GM12878 (cell line): ENCODE results near the gene NUDCD2. TPM values are rescaled to one million over a fixed set of nuclear protein-coding genes. Genes with fewer than 3 reads are reported as not detected.
A peak's percentile ranks its signal among the peaks of the same experiment; 100 is the strongest.

Experiments used
- ATAC-seq: fragments of 200-7000 bp; cut with Tn5 transposase; 3 replicates; pipeline ENCODE4 v1.9.1; 2020; ENCODE audit warnings: mild to moderate bottlenecking, moderate library complexity
- BruUV-seq: library from RNA; stranded (reverse); fragments of 400-500 nt; replicated peaks from 2 replicates; lab custom pipeline; 2021; lab: Mats Ljungman, UMichigan
- CTCF ChIA-PET: fragments of 300-600 bp; sonication (Branson Sonifier 250); formaldehyde crosslinking; extraction: SDS; loops from one replicate; lab custom pipeline; 2021; ENCODE audit warnings: inconsistent platforms; lab: Yijun Ruan, JAX
- POLR2A ChIA-PET: fragments of 350-600 bp; formaldehyde crosslinking; extraction: SDS; loops from one replicate; lab custom pipeline; 2021; ENCODE audit warnings: inconsistent platforms; lab: Charles Lee
- RAD21 ChIA-PET: fragments of 300-600 bp; sonication (Branson Sonifier 250); formaldehyde crosslinking; loops from one replicate; lab custom pipeline; 2023; ENCODE audit warnings: antibody characterized with exemption; ENCODE audit not compliant: unreplicated experiment; lab: Charles Lee
- SMC1A ChIA-PET: fragments of 300-600 bp; sonication (Branson Sonifier 250); formaldehyde crosslinking; loops from one replicate; lab custom pipeline; 2023; ENCODE audit not compliant: unreplicated experiment, uncharacterized antibody; lab: Charles Lee
- DNase-seq: peaks from one replicate; pipeline ENCODE4 v3.0.0-alpha.2; 2011; ENCODE audit warnings: low read depth, low spot score
- FAIRE-seq: peaks from 3 replicates; lab custom pipeline; 2011; peaks lifted over from hg19 to GRCh38; lab: Jason Lieb, UNC
- H2AFZ ChIP-seq: 2 replicates; pipeline ENCODE4 v1.6.0; 2011; ENCODE audit warnings: low read depth, low read length, control low read depth; ENCODE audit not compliant: control insufficient read depth
- H3K27ac ChIP-seq: 2 replicates; pipeline ENCODE4 v1.5.1; 2011; ENCODE audit warnings: control low read depth; ENCODE audit not compliant: control insufficient read depth, insufficient read depth
- H3K27me3 ChIP-seq, 2 experiments: replicated peaks in 1 of 2; 2 replicates each; pipeline versions ENCODE4 v1.6.0 to v1.6.1; 2011; ENCODE audit warnings: low read length in 1 of 2; ENCODE audit not compliant: control insufficient read depth in 2 of 2, insufficient read depth in 2 of 2
- H3K36me3 ChIP-seq, 2 experiments: 2 replicates each; pipeline ENCODE4 v1.5.1; 2011; ENCODE audit warnings: low read length in 1 of 2; ENCODE audit not compliant: control insufficient read depth in 2 of 2, insufficient read depth in 2 of 2
- H3K4me1 ChIP-seq: 2 replicates; pipeline ENCODE4 v1.6.1; 2011; ENCODE audit warnings: mild to moderate bottlenecking, low read length, moderate library complexity, mixed read lengths; ENCODE audit not compliant: control insufficient read depth, insufficient read depth
- H3K4me2 ChIP-seq: 2 replicates; pipeline ENCODE4 v1.6.0; 2011; ENCODE audit warnings: control low read depth; ENCODE audit not compliant: control insufficient read depth, insufficient read depth
- H3K4me3 ChIP-seq: fragments of 200-600 bp; sonication (generic); 2 replicates; pipeline ENCODE4 v1.5.1; 2016
- H3K79me2 ChIP-seq: 2 replicates; pipeline ENCODE4 v1.6.0; 2011; ENCODE audit warnings: low read length; ENCODE audit not compliant: control insufficient read depth, insufficient read depth
- H3K9ac ChIP-seq: 2 replicates; pipeline ENCODE4 v1.8.0; 2011; ENCODE audit warnings: low read length, control low read depth, mixed read lengths; ENCODE audit not compliant: control insufficient read depth, insufficient read depth
- H3K9me3 ChIP-seq: replicated peaks from 3 replicates; pipeline ENCODE4 v1.5.1; 2011; ENCODE audit warnings: mild to moderate bottlenecking, low read length; ENCODE audit not compliant: control insufficient read depth, insufficient read depth
- H4K20me1 ChIP-seq: 2 replicates; pipeline ENCODE4 v1.6.0; 2011; ENCODE audit not compliant: control insufficient read depth, insufficient read depth
- DPF2 ChIP-seq: fragments of 450-650 bp; IDR thresholded peaks from 2 replicates; pipeline ENCODE4 v1.6.1; 2017; ENCODE audit warnings: mild to moderate bottlenecking
- KAT2A ChIP-seq: conservative IDR thresholded peaks from 2 replicates; pipeline ENCODE4 v1.6.1; 2011; ENCODE audit warnings: low read depth, low read length; ENCODE audit not compliant: control insufficient read depth
- WGBS: methylation state at CpG from one replicate; pipeline ENCODE4 v1.1.6; 2016; ENCODE audit warnings: low lambda C conversion rate; ENCODE audit not compliant: insufficient replicate concordance, insufficient coverage; ENCODE audit errors: missing lambda C conversion rate; 5-methylcytosine and 5-hydroxymethylcytosine counted together
- in situ Hi-C: fragments of 300-500 bp; cut with MboI; formaldehyde crosslinking; loops from 9 replicates; pipeline ENCODE4 v1.14.3; 2018; ENCODE audit warnings: mixed read lengths
- intact Hi-C: fragments of 100-400 bp; cut with micrococcal nuclease; formaldehyde crosslinking; loops from one replicate; pipeline ENCODE4 v1.14.2; 2022; ENCODE audit not compliant: unreplicated experiment
- polyA plus RNA-seq, 11 experiments: library from polyadenylated mRNA; depleted of rRNA in 4 of 11; unstranded in 6 of 11; stranded (reverse) in 5 of 11; fragments of >200 nt; fragmentation: Nextera tagmentation in 4 of 11; fragmentation: Illumina TruSeq in 1 of 11; extraction: Ambion mirVana in 4 of 11; extraction: Trizol in 1 of 11; gene quantifications; 1 replicate in 1 of 11; 2 replicates in 10 of 11; pipeline versions ENCODE4 v1.2.1 to v1.2.3, GENCODE V29; 2011 to 2016; ENCODE audit warnings: inconsistent platforms in 2 of 11, missing spikeins in 2 of 11, low read depth in 1 of 11
- total RNA-seq, 4 experiments: library from RNA; depleted of rRNA in 3 of 4; stranded (reverse); fragments of >200 nt in 3 of 4; fragmentation: Illumina TruSeq in 1 of 4; extraction: Trizol in 1 of 4; gene quantifications; 2 replicates each; pipeline versions ENCODE4 v1.2.1 to v1.2.3, GENCODE V29; 2013 to 2021
- TF ChIP-seq, protein P1 (sequence below), 3 experiments: IDR thresholded peaks in 2 of 3; conservative IDR thresholded peaks in 1 of 3; 2 replicates each; pipeline ENCODE4 v1.5.1; 2011; ENCODE audit warnings: low read depth in 3 of 3, low read length in 3 of 3, mild to moderate bottlenecking in 3 of 3, control low read depth in 2 of 3, moderate library complexity in 2 of 3, inconsistent platforms in 1 of 3, mixed read lengths in 1 of 3; ENCODE audit not compliant: control insufficient read depth in 2 of 3, insufficient read depth in 1 of 3; ENCODE audit errors: extremely low read depth in 1 of 3

The NUDCD2 gene
- total and polyA plus RNA-seq, 10 of the 15 experiments (the other 5 are each of a cell fraction or from before 2014, with no cell fraction given) = 9.1 to 133 (median 24.6) TPM

DNA sequence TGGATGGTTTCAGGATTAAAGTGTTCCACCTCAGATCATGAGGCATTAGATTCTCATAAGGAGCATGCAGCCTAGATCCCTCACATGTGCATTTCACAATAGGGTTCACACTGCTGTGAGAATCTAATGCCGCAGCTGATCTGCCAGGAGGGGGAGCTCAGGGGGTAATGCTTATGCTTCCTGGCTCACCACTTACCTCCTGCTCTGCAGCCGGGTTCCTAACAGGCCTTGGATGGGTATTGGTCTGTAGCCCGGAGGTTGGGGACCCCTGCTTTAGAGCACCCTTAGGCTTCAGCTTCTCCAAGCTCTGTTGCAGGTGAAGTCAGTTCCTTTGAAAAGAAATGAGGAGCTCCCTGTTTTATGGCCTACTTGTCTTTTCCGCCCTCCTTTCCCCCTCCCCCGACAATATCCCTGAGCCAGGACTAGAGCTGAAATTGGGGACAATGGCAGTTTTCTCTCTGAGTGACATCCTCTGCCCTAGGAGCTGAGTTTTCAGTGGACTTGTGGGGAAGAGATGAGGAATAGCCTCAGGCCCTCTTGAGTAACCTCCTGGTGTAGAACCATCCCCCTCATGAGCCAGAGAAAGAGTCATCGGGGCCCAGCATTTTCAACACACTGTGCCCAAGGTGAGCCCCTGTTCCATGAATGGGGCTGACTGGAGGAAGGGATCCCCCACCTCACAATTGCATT, 29.3 kb upstream of the NUDCD2 start:
- FAIRE-seq = no peak
- CTCF ChIA-PET = interaction anchor here (2.3 kb wide), 2 partner anchors 13 to 15 kb away, joined by 10 to 14 read pairs; no protein-coding TSS in a partner anchor
- RAD21 ChIA-PET = no interaction called here
- Histone ChIP-seq H3K27ac (no peak overlapping the region), H3K36me3 (peaks cover 0 to 2% of the 10 kb centered on the region in 2 experiments; a peak in 3 of 4 replicates), H3K9ac (no peak overlapping the region), H3K4me1 (no peaks in the 10 kb centered on the region), H4K20me1 (no peaks in the 10 kb centered on the region), H2AFZ (no peak overlapping the region), H3K4me2 (no peak overlapping the region), H3K4me3 (no peak overlapping the region), H3K9me3 (no peaks in the 10 kb centered on the region), H3K27me3 (no peaks in the 10 kb centered on the region), H3K79me2 (no peaks in the 10 kb centered on the region)
- TF ChIP-seq KAT2A = no peak
- no peak for TF ChIP-seq DPF2
- TF ChIP-seq, protein P1, sequence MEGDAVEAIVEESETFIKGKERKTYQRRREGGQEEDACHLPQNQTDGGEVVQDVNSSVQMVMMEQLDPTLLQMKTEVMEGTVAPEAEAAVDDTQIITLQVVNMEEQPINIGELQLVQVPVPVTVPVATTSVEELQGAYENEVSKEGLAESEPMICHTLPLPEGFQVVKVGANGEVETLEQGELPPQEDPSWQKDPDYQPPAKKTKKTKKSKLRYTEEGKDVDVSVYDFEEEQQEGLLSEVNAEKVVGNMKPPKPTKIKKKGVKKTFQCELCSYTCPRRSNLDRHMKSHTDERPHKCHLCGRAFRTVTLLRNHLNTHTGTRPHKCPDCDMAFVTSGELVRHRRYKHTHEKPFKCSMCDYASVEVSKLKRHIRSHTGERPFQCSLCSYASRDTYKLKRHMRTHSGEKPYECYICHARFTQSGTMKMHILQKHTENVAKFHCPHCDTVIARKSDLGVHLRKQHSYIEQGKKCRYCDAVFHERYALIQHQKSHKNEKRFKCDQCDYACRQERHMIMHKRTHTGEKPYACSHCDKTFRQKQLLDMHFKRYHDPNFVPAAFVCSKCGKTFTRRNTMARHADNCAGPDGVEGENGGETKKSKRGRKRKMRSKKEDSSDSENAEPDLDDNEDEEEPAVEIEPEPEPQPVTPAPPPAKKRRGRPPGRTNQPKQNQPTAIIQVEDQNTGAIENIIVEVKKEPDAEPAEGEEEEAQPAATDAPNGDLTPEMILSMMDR (IDR thresholded peaks at IDR 0.05 in 2 of 3, conservative IDR thresholded peaks at IDR 0.05 in 1 of 3; ENCODE audit: control insufficient read depth in 2 of 3, extremely low read depth in 1 of 3, insufficient read depth in 1 of 3, low read depth in 3 of 3, low read length in 3 of 3) = peak; percentile 7 to 21 (median 15); a peak in 2 of 6 replicates
- in situ Hi-C loops (no loop called here), intact Hi-C loops (no loop called here)
- peak; percentile 41; the same call in 2 of the 3 replicates for ATAC-seq
- POLR2A ChIA-PET = interaction anchor here (0.6 to 1.3 kb wide), 3 partner anchors 10 to 16 kb away, joined by 3 to 5 read pairs (median 3); no protein-coding TSS in a partner anchor
- no peak for DNase-seq
- SMC1A ChIA-PET = interaction anchor here (0.6 to 1.8 kb wide), 4 partner anchors 10 to 354 kb away, joined by 3 to 5 read pairs (median 4); no protein-coding TSS in a partner anchor
- WGBS = 98% methylated on average over 6 of the region's 6 CpGs
- no TSS peak for BruUV-seq
